SK-N-SH (cell line): ENCODE data around the gene GRP. TPM values are rescaled to one million over a fixed set of nuclear protein-coding genes. Genes with fewer than 3 reads are reported as not detected.

Experiments used
- CTCF ChIA-PET: fragments of 300-600, 350-600 bp; formaldehyde crosslinking; extraction: SDS; loops from one replicate; lab custom pipeline; 2021; lab: Yijun Ruan, JAX
- POLR2A ChIA-PET: fragments of 350-600 bp; sonication (Branson Sonifier 250); formaldehyde crosslinking; extraction: SDS; loops from one replicate; lab custom pipeline; 2020; ENCODE audit warnings: antibody characterized with exemption, inconsistent platforms; lab: Yijun Ruan, JAX
- DNase-seq: peaks from one replicate; pipeline ENCODE4 v3.0.0; 2012
- H2AFZ ChIP-seq: fragments of 200-600 bp; sonication (generic); 2 replicates; pipeline ENCODE4 v1.8.1; 2016; ENCODE audit warnings: antibody characterized with exemption, mild to moderate bottlenecking, low read depth
- H3F3A ChIP-seq: fragments of 200-600 bp; sonication (generic); replicated peaks from 2 replicates; pipeline ENCODE3; 2016; ENCODE audit warnings: antibody characterized with exemption, mild to moderate bottlenecking; ENCODE audit not compliant: insufficient read depth
- H3K27ac ChIP-seq, 2 experiments: fragments of 200-500 bp in 1 of 2; fragments of 200-600 bp in 1 of 2; sonication (Bioruptor generic) in 1 of 2; sonication (generic), shearing (Covaris generic) in 1 of 2; 2 replicates each; pipeline versions ENCODE4 v1.5.1 to v1.6.1; 2014 to 2016; ENCODE audit warnings: low read depth in 2 of 2, inconsistent platforms in 1 of 2, low read length in 1 of 2, mild to moderate bottlenecking in 1 of 2, mixed read lengths in 1 of 2
- H3K27me3 ChIP-seq: fragments of 200-600 bp; sonication (generic), shearing (Covaris generic); 2 replicates; pipeline ENCODE4 v1.6.1; 2016; ENCODE audit warnings: mixed run types; ENCODE audit not compliant: insufficient read depth
- H3K36me3 ChIP-seq, 2 experiments: fragments of 200-500 bp in 1 of 2; fragments of 200-600 bp in 1 of 2; sonication (Bioruptor generic) in 1 of 2; sonication (generic) in 1 of 2; replicated peaks in 1 of 2; 2 replicates each; pipeline versions ENCODE3 to v1.5.1; 2014 to 2016; ENCODE audit warnings: low read length in 1 of 2, mild to moderate bottlenecking in 1 of 2; ENCODE audit not compliant: insufficient read depth in 2 of 2, control insufficient read depth in 1 of 2
- H3K4me1 ChIP-seq, 2 experiments: fragments of 200-500 bp in 1 of 2; fragments of 200-600 bp in 1 of 2; sonication (Bioruptor generic) in 1 of 2; sonication (generic), shearing (Covaris generic) in 1 of 2; 2 replicates each; pipeline versions ENCODE4 v1.5.1 to v1.6.1; 2014 to 2016; ENCODE audit warnings: low read depth in 1 of 2, low read length in 1 of 2, mixed run types in 1 of 2; ENCODE audit not compliant: insufficient read depth in 2 of 2, control insufficient read depth in 1 of 2
- H3K4me2 ChIP-seq: fragments of 200-600 bp; sonication (generic), shearing (Covaris generic); 2 replicates; pipeline ENCODE4 v1.6.1; 2017; ENCODE audit warnings: mixed run types
- H3K4me3 ChIP-seq, 2 experiments: fragments of 200-500 bp in 1 of 2; fragments of 200-600 bp in 1 of 2; sonication (Bioruptor generic) in 1 of 2; sonication (generic), shearing (Covaris generic) in 1 of 2; 2 replicates each; pipeline versions ENCODE4 v1.5.1 to v1.8.1; 2014 to 2016; ENCODE audit warnings: low read depth in 2 of 2, inconsistent platforms in 1 of 2, low read length in 1 of 2, mild to moderate bottlenecking in 1 of 2, mixed read lengths in 1 of 2, moderate library complexity in 1 of 2
- H3K79me2 ChIP-seq: fragments of 200-600 bp; sonication (generic); 2 replicates; pipeline ENCODE4 v1.8.1; 2017; ENCODE audit warnings: mild to moderate bottlenecking; ENCODE audit not compliant: insufficient read depth
- H3K9ac ChIP-seq: fragments of 200-600 bp; sonication (generic); 2 replicates; pipeline ENCODE4 v1.6.1; 2017; ENCODE audit warnings: mixed run types
- H3K9me2 ChIP-seq: fragments of 200-600 bp; sonication (generic); 2 replicates; pipeline ENCODE4 v1.6.1; 2017; ENCODE audit warnings: mixed run types
- H3K9me3 ChIP-seq: fragments of 200-600 bp; sonication (generic); 2 replicates; pipeline ENCODE4 v1.6.1; 2017; ENCODE audit warnings: mixed run types, mild to moderate bottlenecking, moderate library complexity
- H4K20me1 ChIP-seq: fragments of 200-600 bp; sonication (generic); 2 replicates; pipeline ENCODE4 v1.6.1; 2017; ENCODE audit warnings: mild to moderate bottlenecking, mixed run types; ENCODE audit not compliant: insufficient read depth
- CHD2 ChIP-seq: fragments of 150-350 bp; IDR thresholded peaks from 2 replicates; pipeline ENCODE4 v1.6.1; 2018; ENCODE audit warnings: low read length; ENCODE audit not compliant: partially characterized antibody
- EP300 ChIP-seq, 2 experiments: IDR thresholded peaks; 2 replicates each; pipeline versions ENCODE4 v1.4.0 to v1.6.1; 2012; ENCODE audit warnings: borderline replicate concordance in 1 of 2, low read depth in 1 of 2, low read length in 1 of 2
- EZH2phosphoT487 ChIP-seq: fragments of 200-600 bp; sonication (generic); IDR thresholded peaks from 2 replicates; pipeline ENCODE4 v1.6.1; 2017; ENCODE audit warnings: low read depth, mixed run types, mild to moderate bottlenecking, antibody characterized with exemption, moderate library complexity, borderline replicate concordance
- FOSL2 ChIP-seq: IDR thresholded peaks from 2 replicates; pipeline ENCODE4 v1.4.0; 2012; ENCODE audit warnings: low read depth, mild to moderate bottlenecking, moderate library complexity, borderline replicate concordance
- GABPA ChIP-seq: IDR thresholded peaks from 2 replicates; pipeline ENCODE4 v1.4.0; 2012; ENCODE audit warnings: low read depth, mild to moderate bottlenecking
- MEF2A ChIP-seq: IDR thresholded peaks from 2 replicates; pipeline ENCODE4 v1.4.0; 2012; ENCODE audit warnings: low read depth, borderline replicate concordance
- MXI1 ChIP-seq: IDR thresholded peaks from 2 replicates; pipeline ENCODE4 v1.6.1; 2012; ENCODE audit warnings: mild to moderate bottlenecking, low read depth, low read length, improper control_type of control experiment
- POLR2AphosphoS5 ChIP-seq: IDR thresholded peaks from 2 replicates; pipeline ENCODE4 v1.6.1; 2012; ENCODE audit warnings: low read depth, low read length
- RFX5 ChIP-seq: IDR thresholded peaks from 2 replicates; pipeline ENCODE4 v1.6.1; 2012; ENCODE audit warnings: mild to moderate bottlenecking, improper control_type of control experiment, low read length
- RXRA ChIP-seq: IDR thresholded peaks from 2 replicates; pipeline ENCODE4 v1.4.0; 2012; ENCODE audit warnings: low read depth, mild to moderate bottlenecking, borderline replicate concordance
- SIN3A ChIP-seq: IDR thresholded peaks from 2 replicates; pipeline ENCODE4 v1.6.1; 2012; ENCODE audit warnings: low read depth, mild to moderate bottlenecking, low read length, moderate library complexity, borderline replicate concordance
- SMC3 ChIP-seq: IDR thresholded peaks from 2 replicates; pipeline ENCODE4 v1.6.1; 2012; ENCODE audit warnings: low read depth, low read length, improper control_type of control experiment
- TCF12 ChIP-seq: IDR thresholded peaks from 2 replicates; pipeline ENCODE4 v1.4.0; 2012
- TEAD4 ChIP-seq: IDR thresholded peaks from 2 replicates; pipeline ENCODE4 v1.4.0; 2012; ENCODE audit warnings: mild to moderate bottlenecking, borderline replicate concordance; ENCODE audit not compliant: insufficient read depth
- YY1 ChIP-seq: IDR thresholded peaks from 2 replicates; pipeline ENCODE4 v1.4.0; 2012; ENCODE audit warnings: low read depth, mild to moderate bottlenecking
- WGBS: methylation state at CpG from one replicate; pipeline ENCODE4 v1.1.6; 2017; ENCODE audit warnings: low lambda C conversion rate; 5-methylcytosine and 5-hydroxymethylcytosine counted together
- polyA plus RNA-seq, 3 experiments: library from polyadenylated mRNA; depleted of rRNA; stranded (reverse); fragments of >200 nt; gene quantifications; 2 replicates each; pipeline ENCODE4 v1.2.3, GENCODE V29; 2012
- TF ChIP-seq, protein P1 (sequence below): fragments of 200-600 bp; sonication (generic); IDR thresholded peaks from 2 replicates; pipeline ENCODE4 v1.6.1; 2017; ENCODE audit warnings: antibody characterized with exemption, mild to moderate bottlenecking, moderate library complexity
- TF ChIP-seq, protein P2 (sequence below): IDR thresholded peaks from 2 replicates; pipeline ENCODE4 v1.4.0; 2012; ENCODE audit warnings: low read depth, borderline replicate concordance
- TF ChIP-seq, protein P3 (sequence below): IDR thresholded peaks from 2 replicates; pipeline ENCODE4 v1.4.0; 2012; ENCODE audit warnings: low read depth, borderline replicate concordance

Gene GRP
- polyA plus RNA-seq, 1 of the 3 experiments (the other 2 are of a cell fraction): 2.8 TPM

DNA sequence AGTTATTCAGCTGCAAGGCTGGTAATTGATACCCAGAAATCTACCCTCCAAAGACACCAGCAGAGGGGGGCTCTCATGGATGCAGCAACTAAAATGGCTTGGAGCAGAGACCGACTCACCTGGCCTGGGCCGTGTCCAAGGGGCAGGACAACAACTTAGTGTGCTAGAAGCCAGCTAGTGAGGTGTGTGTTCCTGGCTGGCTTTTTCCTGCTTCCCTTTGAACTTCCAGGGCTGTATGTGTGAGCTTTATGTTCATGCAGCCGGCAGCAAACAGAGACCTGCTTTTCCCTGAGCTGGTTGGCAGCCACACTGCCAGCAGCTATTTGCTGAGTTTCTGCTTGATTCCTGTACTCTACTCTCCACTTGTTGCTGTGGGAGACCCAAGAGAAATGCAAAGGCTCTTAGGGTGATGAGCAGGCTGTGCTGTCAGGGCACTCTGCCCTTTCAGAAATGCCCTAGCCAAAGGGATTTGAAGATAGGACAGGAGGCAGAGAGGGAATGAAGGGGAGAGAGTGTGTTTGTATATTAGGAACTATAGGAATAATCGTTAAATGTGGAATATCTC lies 23.7 kb upstream of the GRP start:
- Histone ChIP-seq H3K27ac (no peak overlapping the region), H3K4me2 (no peak overlapping the region), H2AFZ (no peak overlapping the region), H3K4me3 (no peak overlapping the region), H3K9me2 (no peaks in the 10 kb centered on the region), H3K9ac (no peak overlapping the region), H3K4me1 (no peaks in the 10 kb centered on the region), H4K20me1 (no peaks in the 10 kb centered on the region), H3K79me2 (no peaks in the 10 kb centered on the region), H3K9me3 (no peaks in the 10 kb centered on the region), H3K27me3 (peaks cover 25% of the 10 kb centered on the region; the same call in 1 of the 2 replicates), H3F3A (no peaks in the 10 kb centered on the region), H3K36me3 (no peaks in the 10 kb centered on the region)
- ChIA-PET POLR2A (no interaction called here), CTCF (no interaction called here)
- DNase-seq: no peak
- 22% methylated on average over 4 of the region's 4 CpGs for WGBS
- TF ChIP-seq SIN3A (no peak), SMC3 (no peak), MEF2A (no peak), TCF12 (no peak), TEAD4 (no peak), MXI1 (no peak), CHD2 (no peak), RXRA (no peak), RFX5 (no peak), EZH2phosphoT487 (no peak), YY1 (no peak), GABPA (no peak), POLR2AphosphoS5 (no peak), FOSL2 (no peak), EP300 (IDR thresholded peaks at IDR 0.05; ENCODE audit: borderline replicate concordance in 1 of 2, low read depth in 1 of 2, low read length in 1 of 2) (no peak)
- TF ChIP-seq, protein P1, sequence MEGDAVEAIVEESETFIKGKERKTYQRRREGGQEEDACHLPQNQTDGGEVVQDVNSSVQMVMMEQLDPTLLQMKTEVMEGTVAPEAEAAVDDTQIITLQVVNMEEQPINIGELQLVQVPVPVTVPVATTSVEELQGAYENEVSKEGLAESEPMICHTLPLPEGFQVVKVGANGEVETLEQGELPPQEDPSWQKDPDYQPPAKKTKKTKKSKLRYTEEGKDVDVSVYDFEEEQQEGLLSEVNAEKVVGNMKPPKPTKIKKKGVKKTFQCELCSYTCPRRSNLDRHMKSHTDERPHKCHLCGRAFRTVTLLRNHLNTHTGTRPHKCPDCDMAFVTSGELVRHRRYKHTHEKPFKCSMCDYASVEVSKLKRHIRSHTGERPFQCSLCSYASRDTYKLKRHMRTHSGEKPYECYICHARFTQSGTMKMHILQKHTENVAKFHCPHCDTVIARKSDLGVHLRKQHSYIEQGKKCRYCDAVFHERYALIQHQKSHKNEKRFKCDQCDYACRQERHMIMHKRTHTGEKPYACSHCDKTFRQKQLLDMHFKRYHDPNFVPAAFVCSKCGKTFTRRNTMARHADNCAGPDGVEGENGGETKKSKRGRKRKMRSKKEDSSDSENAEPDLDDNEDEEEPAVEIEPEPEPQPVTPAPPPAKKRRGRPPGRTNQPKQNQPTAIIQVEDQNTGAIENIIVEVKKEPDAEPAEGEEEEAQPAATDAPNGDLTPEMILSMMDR: no peak
- TF ChIP-seq, protein P2, sequence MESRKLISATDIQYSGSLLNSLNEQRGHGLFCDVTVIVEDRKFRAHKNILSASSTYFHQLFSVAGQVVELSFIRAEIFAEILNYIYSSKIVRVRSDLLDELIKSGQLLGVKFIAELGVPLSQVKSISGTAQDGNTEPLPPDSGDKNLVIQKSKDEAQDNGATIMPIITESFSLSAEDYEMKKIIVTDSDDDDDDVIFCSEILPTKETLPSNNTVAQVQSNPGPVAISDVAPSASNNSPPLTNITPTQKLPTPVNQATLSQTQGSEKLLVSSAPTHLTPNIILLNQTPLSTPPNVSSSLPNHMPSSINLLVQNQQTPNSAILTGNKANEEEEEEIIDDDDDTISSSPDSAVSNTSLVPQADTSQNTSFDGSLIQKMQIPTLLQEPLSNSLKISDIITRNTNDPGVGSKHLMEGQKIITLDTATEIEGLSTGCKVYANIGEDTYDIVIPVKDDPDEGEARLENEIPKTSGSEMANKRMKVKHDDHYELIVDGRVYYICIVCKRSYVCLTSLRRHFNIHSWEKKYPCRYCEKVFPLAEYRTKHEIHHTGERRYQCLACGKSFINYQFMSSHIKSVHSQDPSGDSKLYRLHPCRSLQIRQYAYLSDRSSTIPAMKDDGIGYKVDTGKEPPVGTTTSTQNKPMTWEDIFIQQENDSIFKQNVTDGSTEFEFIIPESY: no peak
- TF ChIP-seq, protein P3, sequence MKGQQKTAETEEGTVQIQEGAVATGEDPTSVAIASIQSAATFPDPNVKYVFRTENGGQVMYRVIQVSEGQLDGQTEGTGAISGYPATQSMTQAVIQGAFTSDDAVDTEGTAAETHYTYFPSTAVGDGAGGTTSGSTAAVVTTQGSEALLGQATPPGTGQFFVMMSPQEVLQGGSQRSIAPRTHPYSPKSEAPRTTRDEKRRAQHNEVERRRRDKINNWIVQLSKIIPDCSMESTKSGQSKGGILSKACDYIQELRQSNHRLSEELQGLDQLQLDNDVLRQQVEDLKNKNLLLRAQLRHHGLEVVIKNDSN: no peak
